ENCODE results near the gene TSPY9.
"Not testable (repeated sequence)": the region's sequence is repeated elsewhere in the genome, so short reads cannot be mapped to it uniquely, and the experiment has no call there.

The TSPY9 gene

DNA sequence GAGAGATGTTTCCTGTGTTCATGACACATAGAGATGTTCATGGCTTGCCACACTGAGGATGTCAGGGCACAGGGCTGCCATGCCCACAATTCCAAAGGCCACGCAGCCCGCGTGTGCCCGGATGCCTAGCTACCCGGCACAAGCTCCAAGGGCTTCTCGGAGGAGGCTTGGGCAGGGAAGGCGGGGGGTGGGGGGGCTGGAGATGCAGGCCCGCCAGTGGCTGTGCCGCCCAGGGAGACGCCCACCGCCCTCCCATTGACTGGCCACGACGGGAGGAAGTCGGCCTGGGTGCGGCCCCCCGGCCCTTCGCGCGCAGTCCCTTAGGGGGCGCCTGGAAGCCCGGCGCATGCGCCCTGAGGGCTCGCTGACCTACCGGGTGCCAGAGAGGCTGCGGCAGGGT is at the start of gene TSPY9:
Gene TSPY9 (plus strand): TSS at position 301 of the 400 bp plus-strand sequence. CDS start 46 bp downstream, at position 347.
- TF ChIP-seq YY1 (IDR thresholded peaks at IDR 0.05; ENCODE audit: low read depth); FOXM1 (IDR thresholded peaks at IDR 0.05; ENCODE audit: borderline replicate concordance, low read depth); NFIC (IDR thresholded peaks at IDR 0.05): not testable (repeated sequence)

- TF ChIP-seq CEBPB (IDR thresholded peaks at IDR 0.05); EP300 (IDR thresholded peaks at IDR 0.05; ENCODE audit: borderline replicate concordance); YY1 (IDR thresholded peaks at IDR 0.05; ENCODE audit: low read depth): not testable (repeated sequence)
Observed at GRCh38 chrY:9466655-9467054, 20.4 kb upstream of the TSPY9 start, which contains the start of gene TSPY1. TSPY1 (plus strand) TSS chrY:9466955; CDS start chrY:9467001, 46 bp downstream.

GRCh38 chrY:9527580-9527979 is 40.5 kb downstream of the TSPY9 start, which contains the start of gene TSPY10:
TSPY10 (plus strand) TSS chrY:9527880; CDS start chrY:9527926, 46 bp downstream.
- not testable (repeated sequence) for TF ChIP-seq TAF1 (IDR thresholded peaks at IDR 0.05; ENCODE audit: low read depth); EGR1 (IDR thresholded peaks at IDR 0.05); RAD21 (IDR thresholded peaks at IDR 0.05; ENCODE audit: low read depth)
